HG03064 (cell line): ENCODE data around the gene ZGRF1.
"Not testable (repeated sequence)": the region's sequence is repeated elsewhere in the genome, so short reads cannot be mapped to it uniquely, and the experiment has no call there.

ENCODE experiments used
- ATAC-seq: cut with Tn5 transposase; IDR thresholded peaks from one replicate; pipeline ENCODE4 v1.9.1; 2021; ENCODE audit warnings: low read depth; ENCODE audit not compliant: unreplicated experiment

Gene ZGRF1

GRCh38 chr4:112490808-112491207 lies 145.9 kb downstream of the ZGRF1 start:
- ATAC-seq = not testable (repeated sequence)
